Measurements from ENCODE around the gene SVEP1.
"Not testable (repeated sequence)": the region's sequence is repeated elsewhere in the genome, so short reads cannot be mapped to it uniquely, and the experiment has no call there.

The SVEP1 gene

DNA sequence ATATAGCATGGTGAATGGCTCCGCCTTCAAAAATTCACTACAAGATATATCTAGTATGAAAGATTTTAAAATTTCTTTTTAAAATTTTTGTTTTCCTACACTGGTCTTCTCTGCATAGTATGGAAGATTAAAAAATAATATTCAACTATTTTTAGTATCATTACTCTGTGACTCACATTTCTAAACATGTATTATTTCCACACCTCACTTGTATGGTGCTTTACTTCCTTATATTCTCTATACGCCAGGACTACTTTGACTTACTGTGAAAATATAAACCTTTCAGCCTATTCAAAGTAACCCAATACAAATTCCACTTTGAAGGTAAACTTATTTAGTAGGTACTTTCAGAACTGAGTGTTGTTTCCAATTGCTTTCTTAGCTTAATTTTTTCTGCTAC lies 215.1 kb downstream of the SVEP1 start:
- Histone ChIP-seq H3K9me3 (ENCODE audit: control insufficient read depth, low read length) (no peaks in the 10 kb centered on the region), H3K4me3 (ENCODE audit: insufficient read depth, low read depth, low read length, poor library complexity, severe bottlenecking) (no peak overlapping the region), H3K36me3 (ENCODE audit: control insufficient read depth, insufficient read depth, low read length) (no peaks in the 10 kb centered on the region), H3K27me3 (replicated peaks; ENCODE audit: control insufficient read depth, insufficient read depth, low read length, poor library complexity, severe bottlenecking) (no peaks in the 10 kb centered on the region), H3K27ac (ENCODE audit: insufficient read depth, low read length, poor library complexity, severe bottlenecking) (no peak overlapping the region), H3K4me1 (ENCODE audit: control insufficient read depth, insufficient read depth, low read length, poor library complexity, severe bottlenecking) (no peaks in the 10 kb centered on the region)
- DNase-seq, result no peak

DNA sequence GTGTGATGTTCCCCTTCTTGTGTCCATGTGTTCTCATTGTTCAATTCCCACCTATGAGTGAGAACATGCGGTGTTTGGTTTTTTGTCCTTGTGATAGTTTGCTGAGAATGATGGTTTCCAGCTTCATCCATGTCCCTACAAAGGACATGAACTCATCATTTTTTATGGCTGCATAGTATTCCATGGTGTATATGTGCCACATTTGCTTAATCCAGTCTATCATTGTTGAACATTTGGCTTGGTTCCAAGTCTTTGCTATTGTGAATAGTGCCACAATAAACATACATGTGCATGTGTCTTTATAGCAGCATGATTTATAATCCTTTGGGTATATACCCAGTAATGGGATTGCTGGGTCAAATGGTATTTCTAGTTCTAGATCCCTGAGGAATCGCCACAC lies 220.5 kb downstream of the SVEP1 start:
- H3K36me3 ChIP-seq (ENCODE audit: control insufficient read depth, insufficient read depth, low read length); H3K4me3 ChIP-seq (ENCODE audit: insufficient read depth, low read depth, low read length, poor library complexity, severe bottlenecking); H3K9me3 ChIP-seq (ENCODE audit: control insufficient read depth, low read length); H3K4me1 ChIP-seq (ENCODE audit: control insufficient read depth, insufficient read depth, low read length, poor library complexity, severe bottlenecking); H3K27ac ChIP-seq (ENCODE audit: insufficient read depth, low read length, poor library complexity, severe bottlenecking); DNase-seq; H3K27me3 ChIP-seq (replicated peaks; ENCODE audit: control insufficient read depth, insufficient read depth, low read length, poor library complexity, severe bottlenecking): not testable (repeated sequence)

DNA sequence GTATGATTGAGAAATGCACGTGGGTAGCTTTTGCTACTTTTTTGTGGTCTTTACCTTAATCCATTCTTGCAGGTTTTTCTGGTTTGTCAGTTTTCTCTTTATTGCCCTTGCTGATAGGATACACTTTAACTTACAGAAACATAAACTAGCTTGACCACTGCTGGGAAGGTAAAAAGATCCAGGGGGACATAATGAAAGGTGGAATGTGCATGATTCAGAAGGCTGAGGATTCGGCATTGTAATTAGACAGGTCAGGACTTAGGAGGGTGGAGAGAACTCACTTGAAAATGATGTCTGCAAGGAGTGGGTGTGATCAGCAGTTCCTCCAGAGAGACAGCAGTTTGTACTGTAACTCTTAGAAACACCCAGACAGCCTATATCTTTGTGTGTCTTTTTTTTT lies 222.0 kb downstream of the SVEP1 start:
- H3K9me3 ChIP-seq (ENCODE audit: control insufficient read depth, low read length), result no peaks in the 10 kb centered on the region
- H3K4me3 ChIP-seq (ENCODE audit: insufficient read depth, low read depth, low read length, poor library complexity, severe bottlenecking), result no peak overlapping the region
- H3K27ac ChIP-seq (ENCODE audit: insufficient read depth, low read length, poor library complexity, severe bottlenecking), result no peak overlapping the region
- no peaks in the 10 kb centered on the region for H3K4me1 ChIP-seq (ENCODE audit: control insufficient read depth, insufficient read depth, low read length, poor library complexity, severe bottlenecking)
- no peak for DNase-seq
- no peaks in the 10 kb centered on the region for H3K27me3 ChIP-seq (replicated peaks; ENCODE audit: control insufficient read depth, insufficient read depth, low read length, poor library complexity, severe bottlenecking)
- no peaks in the 10 kb centered on the region for H3K36me3 ChIP-seq (ENCODE audit: control insufficient read depth, insufficient read depth, low read length)

DNA sequence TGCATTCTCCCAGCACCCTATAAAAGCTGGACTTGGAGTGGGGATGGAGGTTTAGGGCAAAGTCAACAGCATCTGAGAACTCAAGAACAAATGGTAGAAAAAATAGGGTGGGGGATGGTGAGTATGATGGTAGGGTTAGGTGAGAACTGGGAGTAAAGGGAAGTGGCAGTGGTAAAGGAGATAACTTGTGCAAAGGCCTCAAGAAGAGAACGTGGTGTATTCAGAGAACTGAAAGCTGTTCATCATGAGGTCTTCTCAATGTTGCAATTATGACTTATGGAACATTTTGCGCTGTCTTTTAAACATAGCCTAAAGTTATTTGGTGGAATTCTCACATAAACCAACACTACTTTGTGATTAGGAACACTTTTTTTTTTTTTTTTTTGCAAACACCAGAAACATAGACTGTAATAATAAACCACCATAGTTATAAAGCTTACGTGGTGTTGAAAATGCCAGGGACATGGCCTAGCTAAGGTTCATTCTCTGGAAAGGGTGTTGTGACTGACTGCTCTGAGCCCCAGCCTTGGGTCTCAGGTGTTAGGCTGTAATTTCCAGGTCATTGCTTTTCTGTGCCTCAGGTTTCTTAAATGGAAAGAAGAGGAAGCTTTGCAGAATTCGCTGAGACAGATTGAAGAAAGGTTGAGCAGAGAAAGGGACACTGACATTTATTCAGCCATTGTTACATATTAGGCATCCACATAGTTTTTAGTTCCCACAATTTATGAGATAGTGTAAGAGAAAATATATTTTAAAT lies 222.7 kb downstream of the SVEP1 start:
- no peaks in the 10 kb centered on the region for H3K27me3 ChIP-seq (replicated peaks; ENCODE audit: control insufficient read depth, insufficient read depth, low read length, poor library complexity, severe bottlenecking)
- no peaks in the 10 kb centered on the region for H3K36me3 ChIP-seq (ENCODE audit: control insufficient read depth, insufficient read depth, low read length)
- H3K9me3 ChIP-seq (ENCODE audit: control insufficient read depth, low read length), result no peaks in the 10 kb centered on the region
- no peak overlapping the region for H3K4me3 ChIP-seq (ENCODE audit: insufficient read depth, low read depth, low read length, poor library complexity, severe bottlenecking)
- H3K4me1 ChIP-seq (ENCODE audit: control insufficient read depth, insufficient read depth, low read length, poor library complexity, severe bottlenecking), result no peaks in the 10 kb centered on the region
- H3K27ac ChIP-seq (ENCODE audit: insufficient read depth, low read length, poor library complexity, severe bottlenecking), result no peak overlapping the region
- DNase-seq, result no peak

DNA sequence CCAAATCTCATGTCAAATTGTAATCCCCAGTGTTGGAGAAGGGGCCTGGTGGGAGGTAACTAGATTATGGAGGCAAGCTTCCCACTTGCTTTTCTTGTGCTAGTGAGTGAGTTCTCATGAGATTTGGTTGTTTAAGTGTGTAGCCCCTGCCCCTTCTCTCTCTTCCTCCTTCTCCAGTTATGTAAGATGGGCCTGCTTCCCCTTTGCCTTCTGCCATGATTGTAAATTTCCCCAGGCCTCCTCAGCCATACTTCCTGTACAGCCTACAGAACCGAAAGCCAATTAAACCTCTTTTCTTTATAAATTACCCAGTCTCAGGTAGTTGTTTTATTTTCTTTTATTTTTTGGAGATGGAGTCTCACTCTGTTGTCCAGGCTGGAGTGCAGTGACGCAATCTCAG lies 223.6 kb downstream of the SVEP1 start:
- no peak overlapping the region for H3K27ac ChIP-seq (ENCODE audit: insufficient read depth, low read length, poor library complexity, severe bottlenecking)
- no peaks in the 10 kb centered on the region for H3K36me3 ChIP-seq (ENCODE audit: control insufficient read depth, insufficient read depth, low read length)
- no peaks in the 10 kb centered on the region for H3K4me1 ChIP-seq (ENCODE audit: control insufficient read depth, insufficient read depth, low read length, poor library complexity, severe bottlenecking)
- H3K27me3 ChIP-seq (replicated peaks; ENCODE audit: control insufficient read depth, insufficient read depth, low read length, poor library complexity, severe bottlenecking), result no peaks in the 10 kb centered on the region
- no peak overlapping the region for H3K4me3 ChIP-seq (ENCODE audit: insufficient read depth, low read depth, low read length, poor library complexity, severe bottlenecking)
- no peak for DNase-seq
- H3K9me3 ChIP-seq (ENCODE audit: control insufficient read depth, low read length), result no peaks in the 10 kb centered on the region

DNA sequence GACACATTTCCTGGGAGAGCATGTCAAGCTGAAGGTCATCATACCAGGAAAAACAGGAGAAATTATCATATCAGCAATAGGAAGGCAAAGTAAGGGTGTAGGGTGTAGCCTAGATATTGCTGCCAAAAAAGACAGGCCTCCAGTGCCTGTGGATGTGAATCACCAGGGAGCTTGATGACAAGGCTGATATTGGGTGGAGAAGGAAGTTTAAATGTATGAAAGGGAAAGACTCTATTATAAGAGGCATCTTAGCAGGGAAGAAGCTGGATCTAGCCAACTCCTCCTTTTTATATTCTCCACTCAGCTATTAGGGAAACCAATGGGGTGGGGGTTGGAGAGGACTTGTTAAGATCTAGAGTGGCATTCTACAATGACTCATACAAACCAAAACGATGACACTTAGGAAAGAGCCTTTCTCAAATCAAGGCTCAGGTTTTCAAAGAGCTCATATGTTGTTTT lies 228.5 kb downstream of the SVEP1 start:
- Histone ChIP-seq H3K4me3 (ENCODE audit: insufficient read depth, low read depth, low read length, poor library complexity, severe bottlenecking) (no peak overlapping the region), H3K27ac (ENCODE audit: insufficient read depth, low read length, poor library complexity, severe bottlenecking) (no peak overlapping the region)

DNA sequence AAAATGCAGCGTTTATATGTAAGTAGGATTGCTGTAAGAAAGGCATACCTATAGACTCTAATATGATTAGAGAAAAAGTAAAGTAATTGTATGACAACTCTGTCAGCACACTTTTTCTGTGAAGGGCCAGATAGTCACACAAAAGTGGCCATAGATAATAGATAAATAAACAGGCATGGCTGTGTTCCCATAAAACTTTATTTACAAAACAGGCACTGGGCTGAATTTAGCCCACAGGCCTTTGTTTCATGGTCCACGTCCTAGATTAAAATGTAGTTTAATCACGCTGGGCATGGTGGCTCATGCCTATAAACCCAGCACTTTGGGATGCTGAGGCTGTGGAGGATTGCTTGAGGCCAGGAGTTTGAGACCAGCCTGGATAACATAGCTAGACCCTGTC lies 233.2 kb downstream of the SVEP1 start:
- Histone ChIP-seq H3K36me3 (ENCODE audit: control insufficient read depth, insufficient read depth, low read length) (no peaks in the 10 kb centered on the region), H3K27ac (ENCODE audit: insufficient read depth, low read length, poor library complexity, severe bottlenecking) (no peak overlapping the region)

More for the DNA sequence above, 228.5 kb downstream of the SVEP1 start:
- Histone ChIP-seq H3K9me3 (ENCODE audit: control insufficient read depth, low read length) (no peaks in the 10 kb centered on the region), H3K27me3 (replicated peaks; ENCODE audit: control insufficient read depth, insufficient read depth, low read length, poor library complexity, severe bottlenecking) (no peaks in the 10 kb centered on the region), H3K36me3 (ENCODE audit: control insufficient read depth, insufficient read depth, low read length) (no peaks in the 10 kb centered on the region), H3K4me1 (ENCODE audit: control insufficient read depth, insufficient read depth, low read length, poor library complexity, severe bottlenecking) (no peaks in the 10 kb centered on the region)
- no peak for DNase-seq

DNA sequence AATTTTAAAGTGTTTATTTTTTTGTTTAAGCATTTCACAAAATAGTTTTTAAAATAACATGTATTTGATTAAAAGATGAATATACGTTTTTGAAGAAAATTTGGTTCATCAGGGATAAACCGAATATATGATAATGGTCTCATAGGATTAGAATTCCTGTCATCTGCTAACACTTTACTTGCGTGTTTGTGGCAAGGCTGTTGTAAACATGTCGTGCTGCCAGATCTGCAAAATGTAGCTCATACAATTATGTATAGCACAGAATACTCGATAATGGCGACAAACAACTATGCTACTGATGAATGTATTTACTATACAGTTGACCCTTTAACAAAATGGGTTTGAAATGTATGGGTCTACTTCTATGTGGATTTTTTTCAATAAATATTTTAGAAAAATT lies 234.7 kb downstream of the SVEP1 start:
- no peak for DNase-seq
- Histone ChIP-seq H3K4me3 (ENCODE audit: insufficient read depth, low read depth, low read length, poor library complexity, severe bottlenecking) (no peak overlapping the region), H3K27ac (ENCODE audit: insufficient read depth, low read length, poor library complexity, severe bottlenecking) (no peak overlapping the region), H3K9me3 (ENCODE audit: control insufficient read depth, low read length) (no peaks in the 10 kb centered on the region), H3K27me3 (replicated peaks; ENCODE audit: control insufficient read depth, insufficient read depth, low read length, poor library complexity, severe bottlenecking) (no peaks in the 10 kb centered on the region), H3K36me3 (ENCODE audit: control insufficient read depth, insufficient read depth, low read length) (no peaks in the 10 kb centered on the region), H3K4me1 (ENCODE audit: control insufficient read depth, insufficient read depth, low read length, poor library complexity, severe bottlenecking) (no peaks in the 10 kb centered on the region)

More for the DNA sequence above, 233.2 kb downstream of the SVEP1 start:
- no peak for DNase-seq
- H3K4me1 ChIP-seq (ENCODE audit: control insufficient read depth, insufficient read depth, low read length, poor library complexity, severe bottlenecking), result no peaks in the 10 kb centered on the region
- H3K9me3 ChIP-seq (ENCODE audit: control insufficient read depth, low read length), result no peaks in the 10 kb centered on the region
- H3K27me3 ChIP-seq (replicated peaks; ENCODE audit: control insufficient read depth, insufficient read depth, low read length, poor library complexity, severe bottlenecking), result no peaks in the 10 kb centered on the region
- H3K4me3 ChIP-seq (ENCODE audit: insufficient read depth, low read depth, low read length, poor library complexity, severe bottlenecking), result no peak overlapping the region

DNA sequence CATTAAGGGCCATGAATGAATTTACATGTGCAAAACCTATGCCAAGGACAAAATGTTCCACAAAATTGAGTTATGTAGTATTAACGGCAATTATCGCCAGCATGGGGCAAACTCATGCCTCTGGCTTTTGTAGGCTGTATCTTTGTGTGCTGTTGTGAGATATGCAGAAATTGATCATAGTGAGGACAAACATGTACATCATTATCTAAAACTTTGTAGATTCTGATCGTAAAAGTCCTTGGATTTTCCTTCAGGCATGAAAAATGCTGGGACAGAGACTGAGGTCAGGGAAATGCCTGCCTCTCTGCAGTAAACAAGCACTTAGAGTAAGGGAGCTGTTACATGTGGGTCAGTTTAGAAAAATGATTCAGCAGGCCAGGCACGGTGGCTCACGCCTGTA lies 236.0 kb downstream of the SVEP1 start:
- DNase-seq, result no peak
- Histone ChIP-seq H3K36me3 (ENCODE audit: control insufficient read depth, insufficient read depth, low read length) (no peaks in the 10 kb centered on the region), H3K4me3 (ENCODE audit: insufficient read depth, low read depth, low read length, poor library complexity, severe bottlenecking) (no peak overlapping the region), H3K4me1 (ENCODE audit: control insufficient read depth, insufficient read depth, low read length, poor library complexity, severe bottlenecking) (no peaks in the 10 kb centered on the region), H3K27ac (ENCODE audit: insufficient read depth, low read length, poor library complexity, severe bottlenecking) (no peak overlapping the region), H3K27me3 (replicated peaks; ENCODE audit: control insufficient read depth, insufficient read depth, low read length, poor library complexity, severe bottlenecking) (no peaks in the 10 kb centered on the region), H3K9me3 (ENCODE audit: control insufficient read depth, low read length) (no peaks in the 10 kb centered on the region)

DNA sequence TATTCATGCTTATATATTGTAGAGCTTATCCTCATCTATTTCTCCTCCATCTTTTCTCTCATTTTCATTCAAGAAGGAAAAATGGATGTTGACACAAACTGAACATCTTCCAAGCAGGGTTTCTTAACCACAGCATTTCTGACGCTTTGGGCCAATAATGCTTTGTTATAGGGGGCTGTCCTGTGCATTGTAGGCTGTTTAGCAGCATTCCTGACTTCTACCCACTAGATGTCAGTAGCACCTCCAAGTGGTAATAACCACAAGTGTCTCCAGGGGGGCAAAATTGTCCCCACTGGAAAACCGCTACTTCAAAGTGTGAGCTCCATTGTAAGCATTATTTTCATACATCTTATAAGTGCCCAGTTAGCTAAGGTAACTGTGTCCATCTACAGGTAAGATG lies 239.2 kb downstream of the SVEP1 start:
- Histone ChIP-seq H3K27me3 (replicated peaks; ENCODE audit: control insufficient read depth, insufficient read depth, low read length, poor library complexity, severe bottlenecking) (no peaks in the 10 kb centered on the region), H3K27ac (ENCODE audit: insufficient read depth, low read length, poor library complexity, severe bottlenecking) (no peak overlapping the region), H3K4me1 (ENCODE audit: control insufficient read depth, insufficient read depth, low read length, poor library complexity, severe bottlenecking) (no peaks in the 10 kb centered on the region), H3K4me3 (ENCODE audit: insufficient read depth, low read depth, low read length, poor library complexity, severe bottlenecking) (no peak overlapping the region), H3K36me3 (ENCODE audit: control insufficient read depth, insufficient read depth, low read length) (no peaks in the 10 kb centered on the region), H3K9me3 (ENCODE audit: control insufficient read depth, low read length) (no peaks in the 10 kb centered on the region)
- no peak for DNase-seq

Data from effector memory CD4-positive, alpha-beta T cell (primary cell).